Measurements from ENCODE around the gene RNF224.

The RNF224 gene

GRCh38 chr9:137227054-137227852, at the start of gene RNF224:
TSS of gene RNF224 (plus strand) at chr9:137227502. CDS start at chr9:137228336, 834 bp downstream.
- peak; percentile 81 for DNase-seq

- DNase-seq = no peak
These were observed 48.9 kb upstream of the RNF224 start for GRCh38 chr9:137178201-137178938.

DNA sequence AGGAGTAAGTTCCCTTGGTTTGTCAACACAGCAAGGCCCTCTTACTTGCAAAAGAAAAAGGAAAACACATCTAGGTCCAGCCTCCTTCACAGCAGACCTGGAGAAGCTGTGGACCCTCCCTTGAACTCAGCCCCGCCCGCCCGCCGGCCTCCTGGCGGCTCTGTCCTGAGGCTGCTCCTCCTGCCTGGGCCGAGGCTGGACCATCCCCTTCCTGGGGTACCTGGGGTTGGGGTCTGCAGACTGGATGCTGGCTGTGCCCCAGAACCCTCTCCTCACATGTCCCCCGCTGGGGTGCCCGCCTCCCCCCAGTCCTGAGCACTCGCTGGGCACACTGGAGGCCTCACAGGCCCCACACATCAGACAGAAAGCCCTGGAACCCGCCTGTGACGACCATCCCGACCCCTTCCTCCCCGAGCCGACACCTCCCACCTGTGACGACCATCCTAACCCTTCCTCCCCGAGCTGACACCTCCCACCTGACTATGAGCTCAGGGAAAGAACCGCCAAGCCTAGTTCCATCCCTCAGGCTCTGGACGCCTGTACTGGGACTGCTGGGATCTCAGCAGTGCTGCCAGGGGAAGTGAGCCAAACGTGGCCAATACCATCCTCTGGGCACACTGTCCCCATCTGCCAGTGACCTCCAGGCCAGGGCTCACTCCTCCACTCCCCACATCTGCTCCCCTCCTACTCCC, 48.2 kb upstream of the RNF224 start:
- no peak for DNase-seq

- DNase-seq = no peak
These were observed 47.5 kb upstream of the RNF224 start for GRCh38 chr9:137179761-137180160.

- DNase-seq = no peak
These were observed 46.8 kb upstream of the RNF224 start for GRCh38 chr9:137180491-137180890.

DNA sequence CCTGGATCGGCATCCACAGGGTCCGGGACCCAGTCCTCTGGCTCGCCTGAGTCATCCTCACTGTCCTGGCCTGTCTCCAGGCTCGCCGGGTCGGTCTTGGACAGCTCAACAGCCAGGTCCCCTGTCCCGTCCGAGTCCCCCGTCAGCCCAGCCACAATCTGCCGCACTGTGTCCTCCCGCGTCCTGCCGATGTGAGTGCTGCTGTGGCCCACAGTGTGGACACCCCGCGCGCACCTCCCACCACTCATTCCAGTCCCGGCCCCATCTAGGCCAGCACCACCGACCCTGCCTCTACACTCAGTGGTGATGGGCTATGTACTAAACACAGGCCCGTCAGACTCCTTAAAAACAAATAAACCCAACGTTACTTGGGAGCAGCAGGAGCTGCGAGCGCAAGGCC, 45.6 kb upstream of the RNF224 start:
- DNase-seq = no peak

GRCh38 chr9:137182836-137183235, 44.5 kb upstream of the RNF224 start:
- no peak for DNase-seq

- no peak for DNase-seq
These were observed 43.2 kb upstream of the RNF224 start for GRCh38 chr9:137183980-137184595.

DNA sequence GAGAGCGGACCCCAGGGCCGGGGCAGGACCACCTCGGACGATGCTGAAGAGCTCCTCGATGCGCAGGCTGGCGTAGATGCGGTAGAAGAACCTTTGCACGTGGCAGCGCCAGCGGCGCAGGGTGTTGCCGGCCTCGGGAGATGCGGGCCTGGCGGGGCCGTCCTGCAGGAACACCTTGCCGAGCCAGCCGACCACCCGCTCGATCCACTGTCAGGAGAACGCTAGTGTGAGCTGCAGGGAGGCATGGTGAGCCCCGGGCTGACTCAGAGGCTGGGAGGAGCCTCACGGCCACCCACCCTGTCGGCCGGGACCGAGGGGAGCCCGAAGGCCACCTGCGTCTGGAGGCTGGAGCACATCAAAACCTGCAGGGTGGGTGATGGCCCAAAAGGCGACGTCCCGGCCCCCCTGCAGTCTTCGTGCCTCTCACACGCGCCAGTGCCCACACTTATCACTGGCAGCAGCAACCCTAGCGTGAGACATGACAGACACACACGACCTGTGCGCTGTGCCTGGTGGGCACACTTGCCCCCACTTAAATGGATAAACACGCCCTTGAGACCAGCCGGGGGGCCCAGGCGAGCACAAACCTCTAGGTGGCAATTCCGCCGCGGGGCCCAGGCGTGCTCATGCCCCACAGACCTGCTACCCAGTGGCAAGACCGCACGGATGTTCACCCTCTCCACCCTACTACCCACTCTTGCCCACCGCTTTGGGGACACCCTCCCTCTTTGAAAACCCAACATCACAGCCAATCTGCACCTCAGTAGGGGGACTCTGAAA, 42.2 kb upstream of the RNF224 start:
- no peak for DNase-seq

GRCh38 chr9:137185921-137186320, 41.4 kb upstream of the RNF224 start:
- no peak for DNase-seq

- DNase-seq = no peak
These were observed 40.9 kb upstream of the RNF224 start for GRCh38 chr9:137186385-137186784.

GRCh38 chr9:137187386-137187785, 39.9 kb upstream of the RNF224 start:
- DNase-seq = no peak

DNA sequence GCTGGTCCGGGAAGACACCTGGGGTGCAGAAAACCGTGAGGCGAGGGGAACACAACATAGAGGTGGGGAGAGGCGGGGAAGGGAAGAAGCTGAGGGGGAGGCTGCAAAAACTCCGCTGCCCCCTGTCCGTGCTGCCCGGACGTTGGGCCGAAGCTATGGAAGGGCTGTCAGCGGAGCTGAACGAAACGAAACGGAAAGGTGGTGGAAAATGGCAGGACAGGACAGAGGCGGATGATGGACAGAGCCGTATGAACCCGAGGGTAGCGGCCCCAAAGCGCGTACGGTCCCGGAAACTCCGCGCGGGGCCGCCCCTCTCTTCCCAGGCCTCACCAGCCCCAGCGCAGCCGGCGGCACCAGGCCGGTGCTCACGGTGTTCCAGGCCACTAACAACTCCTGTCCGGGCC, 39.2 kb upstream of the RNF224 start:
- no peak for DNase-seq

- DNase-seq = peak; percentile 89
These were observed 38.6 kb upstream of the RNF224 start, which contains the start of the genes ANAPC2 and SSNA1 for GRCh38 chr9:137188490-137189296. TSS of gene ANAPC2 (minus strand) at chr9:137188560. CDS start at chr9:137188532, 28 bp downstream. TSS of gene SSNA1 (plus strand) at chr9:137188676. CDS start at chr9:137188727, 51 bp downstream.

- no peak for DNase-seq
These were observed 37.7 kb upstream of the RNF224 start for GRCh38 chr9:137189297-137190295.

- no peak for DNase-seq
These were observed 36.9 kb upstream of the RNF224 start for GRCh38 chr9:137190315-137190856.

DNA sequence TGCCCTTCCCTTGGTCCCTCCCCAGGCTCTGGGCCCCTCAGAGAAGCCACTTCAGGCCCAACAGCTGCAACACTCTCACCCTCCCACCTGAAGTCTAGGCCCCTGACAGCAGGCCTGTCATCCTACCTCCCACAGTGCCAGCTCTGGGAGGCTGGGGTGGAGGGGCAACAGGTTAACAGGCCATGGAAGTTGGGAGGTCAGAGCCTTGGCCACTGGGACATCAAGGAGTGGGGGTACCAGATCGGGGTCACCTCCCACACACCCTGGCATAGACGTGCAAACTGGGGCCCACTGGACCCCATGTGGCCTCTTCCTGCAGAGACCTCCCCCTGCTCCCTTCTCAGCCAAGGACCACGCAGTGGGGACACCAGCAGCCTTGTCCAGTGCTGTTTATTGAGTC, 36.1 kb upstream of the RNF224 start:
- no peak for DNase-seq

GRCh38 chr9:137191691-137192447, 35.4 kb upstream of the RNF224 start:
- DNase-seq = no peak

DNA sequence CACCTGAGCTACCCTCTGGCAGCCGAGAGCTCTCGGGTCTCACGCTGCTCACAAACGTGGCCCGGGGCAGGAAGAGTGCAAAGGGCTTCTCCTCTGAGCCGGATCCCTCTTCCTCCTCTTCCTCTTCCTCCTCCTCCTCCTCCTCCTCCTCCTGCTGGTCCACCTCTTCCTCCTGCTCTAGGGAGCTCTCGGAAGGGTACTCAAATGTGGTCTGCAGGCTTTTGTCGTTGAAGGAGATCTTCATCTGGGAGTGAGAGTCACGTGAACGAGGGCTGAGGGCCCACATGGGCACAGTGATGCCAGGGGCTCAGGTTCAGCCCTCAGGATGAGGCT, 34.9 kb upstream of the RNF224 start:
- no peak for DNase-seq

All from NCI-H1436 (cell line).